Thoracic aorta (tissue), 2 donors: ENCODE data around the gene NOS1. TPM values are rescaled to one million over a fixed set of nuclear protein-coding genes. Genes with fewer than 3 reads are reported as not detected.

Source experiments
- ATAC-seq: fragments of 150-250 bp; one replicate; pipeline ENCODE4 v1.8.0; 2017; ENCODE audit warnings: low read depth; ENCODE audit not compliant: insufficient number of reproducible peaks, low FRiP score
- DNase-seq: peaks from one replicate; pipeline ENCODE4 v3.0.0-alpha.2; 2020; ENCODE audit warnings: low spot score
- H3K27ac ChIP-seq, 2 donors: fragments of 200-600 bp; sonication (generic); 1 replicate in 1 of 2; 2 replicates in 1 of 2; pipeline ENCODE4 v1.5.1; 2016; ENCODE audit warnings: mild to moderate bottlenecking in 2 of 2, moderate library complexity in 2 of 2
- H3K27me3 ChIP-seq: fragments of 200-600 bp; sonication (generic); replicated peaks from 2 replicates; pipeline ENCODE4 v1.6.0; 2016; ENCODE audit warnings: mild to moderate bottlenecking; ENCODE audit not compliant: insufficient read depth
- H3K36me3 ChIP-seq: fragments of 200-600 bp; sonication (generic); one replicate; pipeline ENCODE4 v1.5.1; 2016
- H3K4me1 ChIP-seq, 2 donors: fragments of 200-600 bp; sonication (generic); 1 replicate in 1 of 2; 2 replicates in 1 of 2; pipeline versions ENCODE4 v1.5.1 to v1.6.0; 2016; ENCODE audit warnings: low read depth in 2 of 2, mild to moderate bottlenecking in 1 of 2; ENCODE audit not compliant: control insufficient read depth in 1 of 2
- H3K4me3 ChIP-seq: fragments of 200-600 bp; sonication (generic); 2 replicates; pipeline ENCODE4 v1.5.1; 2016; ENCODE audit warnings: mild to moderate bottlenecking
- H3K9me3 ChIP-seq: fragments of 200-600 bp; sonication (generic); 2 replicates; pipeline ENCODE4 v1.5.1; 2016
- total RNA-seq, 2 donors: library from RNA; depleted of rRNA; stranded (reverse); fragments of >200 nt; gene quantifications; one replicate each; pipeline versions ENCODE4 v1.1.0 to v1.2.3, GENCODE V29; 2016
- TF ChIP-seq, protein P1 (sequence below): fragments of 200-600 bp; sonication (generic); IDR thresholded peaks from one replicate; pipeline ENCODE4 v1.5.1; 2019; ENCODE audit warnings: antibody characterized with exemption

NOS1 gene
- total RNA-seq, 2 donors from 2014 or later = 0.07 to 0.14 TPM

GRCh38 chr12:117352883-117353282 is 8.5 kb downstream of the NOS1 start:
- TF ChIP-seq, protein P1, sequence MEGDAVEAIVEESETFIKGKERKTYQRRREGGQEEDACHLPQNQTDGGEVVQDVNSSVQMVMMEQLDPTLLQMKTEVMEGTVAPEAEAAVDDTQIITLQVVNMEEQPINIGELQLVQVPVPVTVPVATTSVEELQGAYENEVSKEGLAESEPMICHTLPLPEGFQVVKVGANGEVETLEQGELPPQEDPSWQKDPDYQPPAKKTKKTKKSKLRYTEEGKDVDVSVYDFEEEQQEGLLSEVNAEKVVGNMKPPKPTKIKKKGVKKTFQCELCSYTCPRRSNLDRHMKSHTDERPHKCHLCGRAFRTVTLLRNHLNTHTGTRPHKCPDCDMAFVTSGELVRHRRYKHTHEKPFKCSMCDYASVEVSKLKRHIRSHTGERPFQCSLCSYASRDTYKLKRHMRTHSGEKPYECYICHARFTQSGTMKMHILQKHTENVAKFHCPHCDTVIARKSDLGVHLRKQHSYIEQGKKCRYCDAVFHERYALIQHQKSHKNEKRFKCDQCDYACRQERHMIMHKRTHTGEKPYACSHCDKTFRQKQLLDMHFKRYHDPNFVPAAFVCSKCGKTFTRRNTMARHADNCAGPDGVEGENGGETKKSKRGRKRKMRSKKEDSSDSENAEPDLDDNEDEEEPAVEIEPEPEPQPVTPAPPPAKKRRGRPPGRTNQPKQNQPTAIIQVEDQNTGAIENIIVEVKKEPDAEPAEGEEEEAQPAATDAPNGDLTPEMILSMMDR = no peak
- DNase-seq (no peak), ATAC-seq (no peak)
- Histone ChIP-seq H3K9me3 (no peaks in the 10 kb centered on the region), H3K27me3 (no peaks in the 10 kb centered on the region), H3K36me3 (no peaks in the 10 kb centered on the region), H3K27ac (no peak overlapping the region), H3K4me3 (no peak overlapping the region), H3K4me1 (no peaks in the 10 kb centered on the region)

DNA sequence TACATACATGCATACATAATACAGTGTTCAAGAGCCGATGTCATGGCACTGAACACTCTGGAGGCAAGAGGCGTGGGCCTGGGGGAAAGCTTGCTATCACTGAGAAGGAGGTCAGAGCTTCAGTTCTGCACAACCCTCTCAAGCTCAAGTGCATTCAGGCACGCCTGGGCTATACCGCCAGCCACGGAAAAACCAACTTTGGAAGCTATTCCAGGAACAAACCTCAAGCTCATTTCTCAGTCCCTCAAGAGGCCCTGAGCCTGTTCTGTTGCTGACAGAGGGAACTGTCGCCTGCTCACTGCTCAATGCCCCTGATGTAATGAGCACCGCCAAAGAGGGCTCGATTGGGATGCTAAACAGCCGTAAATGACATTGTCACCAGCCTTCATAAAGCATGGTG is 9.2 kb downstream of the NOS1 start:
- no peak for ATAC-seq

GRCh38 chr12:117350140-117350539 is 11.3 kb downstream of the NOS1 start:
- Histone ChIP-seq H3K4me3 (no peak overlapping the region), H3K36me3 (no peaks in the 10 kb centered on the region), H3K27ac (no peak overlapping the region), H3K27me3 (no peaks in the 10 kb centered on the region), H3K4me1 (no peaks in the 10 kb centered on the region), H3K9me3 (no peaks in the 10 kb centered on the region)
- ATAC-seq (no peak), DNase-seq (no peak)
- TF ChIP-seq, protein P1 = no peak

More for the DNA sequence above, 9.2 kb downstream of the NOS1 start:
- Histone ChIP-seq H3K27me3 (no peaks in the 10 kb centered on the region), H3K27ac (no peak overlapping the region), H3K36me3 (no peaks in the 10 kb centered on the region), H3K9me3 (no peaks in the 10 kb centered on the region), H3K4me1 (no peaks in the 10 kb centered on the region), H3K4me3 (no peak overlapping the region)
- TF ChIP-seq, protein P1 = no peak
- no peak for DNase-seq

- Histone ChIP-seq H3K9me3 (no peaks in the 10 kb centered on the region), H3K27me3 (no peaks in the 10 kb centered on the region), H3K4me1 (no peaks in the 10 kb centered on the region), H3K36me3 (no peaks in the 10 kb centered on the region), H3K27ac (no peak overlapping the region), H3K4me3 (no peak overlapping the region)
- DNase-seq (no peak), ATAC-seq (no peak)
- TF ChIP-seq, protein P1 = no peak
Measured at GRCh38 chr12:117347588-117347987, 13.8 kb downstream of the NOS1 start.

DNA sequence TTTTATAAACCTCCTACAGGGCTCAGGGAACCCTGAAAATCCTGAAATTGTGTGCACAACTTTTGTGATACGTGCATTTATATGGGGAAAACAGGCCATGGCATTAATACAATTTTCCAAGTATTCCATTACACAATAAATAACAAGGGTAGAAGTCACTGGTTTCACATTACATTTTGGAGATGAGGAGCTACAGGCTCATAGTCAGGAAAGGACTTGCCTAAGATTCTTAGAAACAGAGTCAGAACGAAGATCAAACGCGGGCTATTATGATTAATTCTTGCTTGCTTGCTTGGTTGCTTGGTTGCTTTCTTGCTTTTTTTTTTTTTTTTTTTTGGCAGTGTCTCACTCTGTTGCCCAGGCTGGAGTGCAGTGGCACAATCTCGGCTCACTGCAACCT is 16.7 kb downstream of the NOS1 start:
- Histone ChIP-seq H3K27ac (no peak overlapping the region), H3K36me3 (no peaks in the 10 kb centered on the region), H3K4me1 (no peaks in the 10 kb centered on the region), H3K4me3 (no peak overlapping the region), H3K9me3 (no peaks in the 10 kb centered on the region), H3K27me3 (no peaks in the 10 kb centered on the region)
- DNase-seq (no peak), ATAC-seq (no peak)
- TF ChIP-seq, protein P1 = no peak
